ENCODE data around the gene MED10. TPM values are rescaled to one million over a fixed set of nuclear protein-coding genes. Genes with fewer than 3 reads are reported as not detected.

The MED10 gene
- total and polyA plus RNA-seq, 4 experiments from 2014 or later = 61.2 to 147 (median 84.7) TPM

- Histone ChIP-seq H3K27me3 (ENCODE audit: insufficient read depth, low read length) (peaks cover 3% of the 10 kb centered on the region), H3K4me3 (ENCODE audit: low read length in 2 of 2) (no peak overlapping the region), H3K9me3 (ENCODE audit: control insufficient read depth in 1 of 2, low read length in 2 of 2) (no peaks in the 10 kb centered on the region), H3K36me3 (ENCODE audit: insufficient read depth, low read length) (no peaks in the 10 kb centered on the region), H3K4me1 (ENCODE audit: insufficient read depth, low read length) (no peaks in the 10 kb centered on the region), H3K27ac (ENCODE audit: low read depth, low read length) (no peak overlapping the region)
- Mint-ChIP-seq H3K9me3 (peaks cover 0 to 4% (median 0%) of the 10 kb centered on the region in 8 donors), H3K36me3 (no peaks in the 10 kb centered on the region), H3K27me3 (peaks cover 7 to 16% of the 10 kb centered on the region in 2 donors), H3K4me1 (no peaks in the 10 kb centered on the region), H3K4me3 (no peak overlapping the region), H3K27ac (no peak overlapping the region)
- CTCF ChIA-PET (ENCODE audit: partially characterized antibody) = no interaction called here
- POLR2A ChIA-PET (ENCODE audit: partially characterized antibody) = no interaction called here
- no peak for DNase-seq
- intact Hi-C loops (cut with micrococcal nuclease) = no loop called here
Measured at GRCh38 chr5:6407558-6408259, 29.4 kb upstream of the MED10 start.

GRCh38 chr5:6405591-6405990 lies 27.2 kb upstream of the MED10 start:
- H3K36me3 ChIP-seq (ENCODE audit: insufficient read depth, low read length) = no peaks in the 10 kb centered on the region
- H3K4me3 ChIP-seq (ENCODE audit: low read length in 2 of 2) = no peak overlapping the region
- no peaks in the 10 kb centered on the region for H3K4me1 ChIP-seq (ENCODE audit: insufficient read depth, low read length)
- no peaks in the 10 kb centered on the region for H3K9me3 ChIP-seq (ENCODE audit: control insufficient read depth in 1 of 2, low read length in 2 of 2)
- POLR2A ChIA-PET (ENCODE audit: partially characterized antibody) = no interaction called here
- no peaks in the 10 kb centered on the region for H3K4me1 Mint-ChIP-seq
- H3K36me3 Mint-ChIP-seq = no peaks in the 10 kb centered on the region
- no peak for DNase-seq
- peaks cover 0 to 4% (median 0%) of the 10 kb centered on the region in 8 donors for H3K9me3 Mint-ChIP-seq
- H3K27ac Mint-ChIP-seq = no peak overlapping the region
- H3K27me3 ChIP-seq (ENCODE audit: insufficient read depth, low read length) = peaks cover 3% of the 10 kb centered on the region
- peaks cover 8 to 19% of the 10 kb centered on the region in 2 donors for H3K27me3 Mint-ChIP-seq
- no peak overlapping the region for H3K4me3 Mint-ChIP-seq
- no peak overlapping the region for H3K27ac ChIP-seq (ENCODE audit: low read depth, low read length)
- CTCF ChIA-PET (ENCODE audit: partially characterized antibody) = no interaction called here
- intact Hi-C loops (cut with micrococcal nuclease) = no loop called here

- Mint-ChIP-seq H3K27ac (no peak overlapping the region), H3K27me3 (peaks cover 8 to 21% of the 10 kb centered on the region in 2 donors), H3K9me3 (peaks cover 0 to 4% (median 0%) of the 10 kb centered on the region in 8 donors), H3K36me3 (no peaks in the 10 kb centered on the region), H3K4me3 (no peak overlapping the region), H3K4me1 (no peaks in the 10 kb centered on the region)
- ChIA-PET CTCF (ENCODE audit: partially characterized antibody) (no interaction called here), POLR2A (ENCODE audit: partially characterized antibody) (no interaction called here)
- Histone ChIP-seq H3K27me3 (ENCODE audit: insufficient read depth, low read length) (peaks cover 3% of the 10 kb centered on the region), H3K9me3 (ENCODE audit: control insufficient read depth in 1 of 2, low read length in 2 of 2) (no peaks in the 10 kb centered on the region), H3K36me3 (ENCODE audit: insufficient read depth, low read length) (no peaks in the 10 kb centered on the region), H3K27ac (ENCODE audit: low read depth, low read length) (no peak overlapping the region), H3K4me1 (ENCODE audit: insufficient read depth, low read length) (no peaks in the 10 kb centered on the region), H3K4me3 (ENCODE audit: low read length in 2 of 2) (no peak overlapping the region)
- intact Hi-C loops (cut with micrococcal nuclease) = no loop called here
- no peak for DNase-seq
Measured at GRCh38 chr5:6404129-6404528, 25.8 kb upstream of the MED10 start.

GRCh38 chr5:6403416-6403815 lies 25.1 kb upstream of the MED10 start:
- DNase-seq = no peak
- no peaks in the 10 kb centered on the region for H3K36me3 ChIP-seq (ENCODE audit: insufficient read depth, low read length)
- H3K4me3 ChIP-seq (ENCODE audit: low read length in 2 of 2) = no peak overlapping the region
- H3K27ac ChIP-seq (ENCODE audit: low read depth, low read length) = no peak overlapping the region
- intact Hi-C loops (cut with micrococcal nuclease) = no loop called here
- H3K9me3 ChIP-seq (ENCODE audit: control insufficient read depth in 1 of 2, low read length in 2 of 2) = no peaks in the 10 kb centered on the region
- Mint-ChIP-seq H3K27me3 (peaks cover 8 to 14% of the 10 kb centered on the region in 2 donors), H3K27ac (no peak overlapping the region), H3K4me3 (no peak overlapping the region), H3K4me1 (no peaks in the 10 kb centered on the region), H3K36me3 (no peaks in the 10 kb centered on the region), H3K9me3 (no peaks in the 10 kb centered on the region)
- peaks cover 3% of the 10 kb centered on the region for H3K27me3 ChIP-seq (ENCODE audit: insufficient read depth, low read length)
- ChIA-PET POLR2A (ENCODE audit: partially characterized antibody) (no interaction called here), CTCF (ENCODE audit: partially characterized antibody) (no interaction called here)
- H3K4me1 ChIP-seq (ENCODE audit: insufficient read depth, low read length) = no peaks in the 10 kb centered on the region

GRCh38 chr5:6402939-6403338 lies 24.6 kb upstream of the MED10 start:
- Mint-ChIP-seq H3K27ac (no peak overlapping the region), H3K36me3 (no peaks in the 10 kb centered on the region), H3K4me1 (no peaks in the 10 kb centered on the region), H3K27me3 (peaks cover 8 to 13% of the 10 kb centered on the region in 2 donors), H3K9me3 (no peaks in the 10 kb centered on the region), H3K4me3 (no peak overlapping the region)
- H3K9me3 ChIP-seq (ENCODE audit: control insufficient read depth in 1 of 2, low read length in 2 of 2) = no peaks in the 10 kb centered on the region
- H3K27me3 ChIP-seq (ENCODE audit: insufficient read depth, low read length) = peaks cover 3% of the 10 kb centered on the region
- no peak overlapping the region for H3K4me3 ChIP-seq (ENCODE audit: low read length in 2 of 2)
- CTCF ChIA-PET (ENCODE audit: partially characterized antibody) = no interaction called here
- POLR2A ChIA-PET (ENCODE audit: partially characterized antibody) = no interaction called here
- H3K36me3 ChIP-seq (ENCODE audit: insufficient read depth, low read length) = no peaks in the 10 kb centered on the region
- H3K4me1 ChIP-seq (ENCODE audit: insufficient read depth, low read length) = no peaks in the 10 kb centered on the region
- no peak for DNase-seq
- intact Hi-C loops (cut with micrococcal nuclease) = no loop called here
- no peak overlapping the region for H3K27ac ChIP-seq (ENCODE audit: low read depth, low read length)

GRCh38 chr5:6401410-6401809 lies 23.1 kb upstream of the MED10 start:
- no peaks in the 10 kb centered on the region for H3K36me3 ChIP-seq (ENCODE audit: insufficient read depth, low read length)
- no peak overlapping the region for H3K27ac ChIP-seq (ENCODE audit: low read depth, low read length)
- Mint-ChIP-seq H3K4me1 (no peaks in the 10 kb centered on the region), H3K27ac (no peak overlapping the region), H3K36me3 (no peaks in the 10 kb centered on the region), H3K9me3 (no peaks in the 10 kb centered on the region), H3K4me3 (no peak overlapping the region), H3K27me3 (peaks cover 8 to 13% of the 10 kb centered on the region in 2 donors)
- no peaks in the 10 kb centered on the region for H3K4me1 ChIP-seq (ENCODE audit: insufficient read depth, low read length)
- no peaks in the 10 kb centered on the region for H3K27me3 ChIP-seq (ENCODE audit: insufficient read depth, low read length)
- intact Hi-C loops (cut with micrococcal nuclease) = no loop called here
- CTCF ChIA-PET (ENCODE audit: partially characterized antibody) = no interaction called here
- DNase-seq = no peak
- H3K9me3 ChIP-seq (ENCODE audit: control insufficient read depth in 1 of 2, low read length in 2 of 2) = no peaks in the 10 kb centered on the region
- no peak overlapping the region for H3K4me3 ChIP-seq (ENCODE audit: low read length in 2 of 2)
- POLR2A ChIA-PET (ENCODE audit: partially characterized antibody) = no interaction called here

- ChIA-PET POLR2A (ENCODE audit: partially characterized antibody) (no interaction called here), CTCF (ENCODE audit: partially characterized antibody) (no interaction called here)
- H3K9me3 ChIP-seq (ENCODE audit: control insufficient read depth in 1 of 2, low read length in 2 of 2) = no peaks in the 10 kb centered on the region
- no peak overlapping the region for H3K27ac Mint-ChIP-seq
- peaks cover 8 to 16% of the 10 kb centered on the region in 2 donors for H3K27me3 Mint-ChIP-seq
- no peaks in the 10 kb centered on the region for H3K4me1 Mint-ChIP-seq
- H3K27ac ChIP-seq (ENCODE audit: low read depth, low read length) = no peak overlapping the region
- H3K27me3 ChIP-seq (ENCODE audit: insufficient read depth, low read length) = no peaks in the 10 kb centered on the region
- no peaks in the 10 kb centered on the region for H3K36me3 Mint-ChIP-seq
- intact Hi-C loops (cut with micrococcal nuclease) = no loop called here
- H3K4me3 Mint-ChIP-seq = no peak overlapping the region
- DNase-seq = no peak
- no peak overlapping the region for H3K4me3 ChIP-seq (ENCODE audit: low read length in 2 of 2)
- no peaks in the 10 kb centered on the region for H3K4me1 ChIP-seq (ENCODE audit: insufficient read depth, low read length)
- H3K9me3 Mint-ChIP-seq = no peaks in the 10 kb centered on the region
- H3K36me3 ChIP-seq (ENCODE audit: insufficient read depth, low read length) = no peaks in the 10 kb centered on the region
Measured at GRCh38 chr5:6399980-6400910, 21.9 kb upstream of the MED10 start.

Measured in CD4-positive, alpha-beta memory T cell (primary cell).